Cardiac muscle cell (in vitro differentiated cells and primary cell): ENCODE results near the gene MYO3B. TPM values are rescaled to one million over a fixed set of nuclear protein-coding genes. Genes with fewer than 3 reads are reported as not detected.

Source experiments
- DNase-seq, 2 donors: peaks; one replicate each; pipeline versions ENCODE4 v3.0.0 to v3.0.0-alpha.2; 2010 to 2017; ENCODE audit warnings: low read depth in 1 of 2, low spot score in 1 of 2
- H3K27ac ChIP-seq: fragments of 200-600 bp; sonication (generic); 2 replicates; pipeline ENCODE4 v1.5.1; 2016
- H3K27me3 ChIP-seq: fragments of 200-600 bp; sonication (generic); 2 replicates; pipeline ENCODE4 v1.6.0; 2016; ENCODE audit warnings: control low read depth
- H3K36me3 ChIP-seq: fragments of 200-600 bp; sonication (generic); 2 replicates; pipeline ENCODE4 v1.5.1; 2016; ENCODE audit warnings: control low read depth
- H3K4me1 ChIP-seq: fragments of 200-600 bp; sonication (generic); 2 replicates; pipeline ENCODE4 v1.8.1; 2017; ENCODE audit warnings: low read depth, mild to moderate bottlenecking, mixed run types
- H3K4me3 ChIP-seq: fragments of 200-600 bp; sonication (generic); 2 replicates; pipeline ENCODE4 v1.5.1; 2016; ENCODE audit warnings: mild to moderate bottlenecking
- H3K9me3 ChIP-seq: fragments of 200-600 bp; sonication (generic); 2 replicates; pipeline ENCODE4 v1.5.1; 2017; ENCODE audit warnings: low read depth, mild to moderate bottlenecking, control low read depth
- polyA plus RNA-seq: library from polyadenylated mRNA; unstranded; fragments of >200 nt; fragmentation: Nextera tagmentation; extraction: Ambion mirVana; gene quantifications from 2 replicates; pipeline ENCODE4 v1.2.1, GENCODE V29; 2016
- total RNA-seq: library from RNA; depleted of rRNA; stranded (reverse); fragments of >200 nt; gene quantifications from 2 replicates; pipeline ENCODE4 v1.2.3, GENCODE V29; 2016
- TF ChIP-seq, protein P1 (sequence below): IDR thresholded peaks from 2 replicates; pipeline ENCODE4 v1.5.1; 2012; ENCODE audit warnings: low read depth, mild to moderate bottlenecking, low read length

MYO3B gene
- total and polyA plus RNA-seq, 2 experiments from 2014 or later = not detected

- Histone ChIP-seq H3K4me3 (no peak overlapping the region), H3K36me3 (no peaks in the 10 kb centered on the region), H3K27me3 (no peaks in the 10 kb centered on the region), H3K27ac (no peak overlapping the region), H3K9me3 (no peaks in the 10 kb centered on the region), H3K4me1 (no peaks in the 10 kb centered on the region)
- DNase-seq = no peak
- TF ChIP-seq, protein P1, sequence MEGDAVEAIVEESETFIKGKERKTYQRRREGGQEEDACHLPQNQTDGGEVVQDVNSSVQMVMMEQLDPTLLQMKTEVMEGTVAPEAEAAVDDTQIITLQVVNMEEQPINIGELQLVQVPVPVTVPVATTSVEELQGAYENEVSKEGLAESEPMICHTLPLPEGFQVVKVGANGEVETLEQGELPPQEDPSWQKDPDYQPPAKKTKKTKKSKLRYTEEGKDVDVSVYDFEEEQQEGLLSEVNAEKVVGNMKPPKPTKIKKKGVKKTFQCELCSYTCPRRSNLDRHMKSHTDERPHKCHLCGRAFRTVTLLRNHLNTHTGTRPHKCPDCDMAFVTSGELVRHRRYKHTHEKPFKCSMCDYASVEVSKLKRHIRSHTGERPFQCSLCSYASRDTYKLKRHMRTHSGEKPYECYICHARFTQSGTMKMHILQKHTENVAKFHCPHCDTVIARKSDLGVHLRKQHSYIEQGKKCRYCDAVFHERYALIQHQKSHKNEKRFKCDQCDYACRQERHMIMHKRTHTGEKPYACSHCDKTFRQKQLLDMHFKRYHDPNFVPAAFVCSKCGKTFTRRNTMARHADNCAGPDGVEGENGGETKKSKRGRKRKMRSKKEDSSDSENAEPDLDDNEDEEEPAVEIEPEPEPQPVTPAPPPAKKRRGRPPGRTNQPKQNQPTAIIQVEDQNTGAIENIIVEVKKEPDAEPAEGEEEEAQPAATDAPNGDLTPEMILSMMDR = no peak
Measured at GRCh38 chr2:170475878-170476277, 297.9 kb downstream of the MYO3B start.

- Histone ChIP-seq H3K27me3 (no peaks in the 10 kb centered on the region), H3K4me3 (no peak overlapping the region), H3K27ac (no peak overlapping the region), H3K36me3 (no peaks in the 10 kb centered on the region), H3K4me1 (no peaks in the 10 kb centered on the region), H3K9me3 (no peaks in the 10 kb centered on the region)
- TF ChIP-seq, protein P1 = no peak
- no peak for DNase-seq
Measured at GRCh38 chr2:170477630-170478029, 299.7 kb downstream of the MYO3B start.

DNA sequence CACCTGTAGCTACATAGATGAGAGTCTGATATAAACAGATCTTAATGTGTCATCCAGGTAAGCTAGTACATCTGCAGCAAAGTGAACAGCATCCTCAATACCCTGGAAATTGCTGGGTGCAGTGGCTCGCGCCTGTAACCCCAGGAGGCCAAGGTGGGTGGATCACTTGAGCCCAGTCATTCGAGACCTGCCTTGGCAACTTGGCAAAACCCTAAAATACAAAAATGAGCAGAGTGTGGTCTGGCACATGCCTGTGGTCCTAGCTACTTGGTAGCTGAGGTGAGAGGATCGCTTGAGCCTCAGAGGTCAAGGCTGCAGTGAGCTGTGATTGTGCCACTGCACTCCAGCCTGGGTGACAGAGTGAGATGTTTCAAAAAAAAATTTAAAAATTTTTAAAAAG lies 303.3 kb downstream of the MYO3B start:
- no peaks in the 10 kb centered on the region for H3K27me3 ChIP-seq
- H3K27ac ChIP-seq = no peak overlapping the region
- H3K36me3 ChIP-seq = no peaks in the 10 kb centered on the region
- DNase-seq = no peak
- no peaks in the 10 kb centered on the region for H3K4me1 ChIP-seq
- no peak overlapping the region for H3K4me3 ChIP-seq
- H3K9me3 ChIP-seq = no peaks in the 10 kb centered on the region
- TF ChIP-seq, protein P1 = no peak

DNA sequence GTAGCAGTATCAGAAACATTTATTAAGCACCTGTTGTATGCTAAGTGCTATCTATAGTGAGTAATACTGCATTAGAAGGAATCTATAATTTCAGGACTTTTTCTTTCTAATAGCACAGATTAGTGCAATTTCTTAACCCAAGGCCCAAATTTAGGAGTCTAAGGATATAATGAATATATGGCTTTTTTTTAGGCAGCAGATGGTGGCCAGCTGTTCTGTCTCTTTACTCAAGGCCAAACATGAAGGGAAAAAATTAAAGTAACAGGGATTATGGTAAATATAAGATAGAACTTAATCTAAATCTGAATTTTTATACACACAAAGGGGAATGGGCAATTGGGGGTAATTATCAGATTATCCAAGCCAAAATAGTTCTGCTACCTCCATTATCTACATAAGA lies 306.6 kb downstream of the MYO3B start:
- DNase-seq = no peak
- no peaks in the 10 kb centered on the region for H3K9me3 ChIP-seq
- H3K36me3 ChIP-seq = no peaks in the 10 kb centered on the region
- no peak overlapping the region for H3K4me3 ChIP-seq
- no peaks in the 10 kb centered on the region for H3K27me3 ChIP-seq
- H3K4me1 ChIP-seq = no peaks in the 10 kb centered on the region
- TF ChIP-seq, protein P1 = no peak
- H3K27ac ChIP-seq = no peak overlapping the region

GRCh38 chr2:170485254-170486026 lies 307.5 kb downstream of the MYO3B start:
- no peaks in the 10 kb centered on the region for H3K27me3 ChIP-seq
- H3K36me3 ChIP-seq = no peaks in the 10 kb centered on the region
- H3K4me3 ChIP-seq = no peak overlapping the region
- H3K4me1 ChIP-seq = no peaks in the 10 kb centered on the region
- no peak overlapping the region for H3K27ac ChIP-seq
- no peak for DNase-seq
- H3K9me3 ChIP-seq = no peaks in the 10 kb centered on the region
- TF ChIP-seq, protein P1 = no peak
